Hepatocyte (in vitro differentiated cells): ENCODE data around the gene MXI1. TPM values are rescaled to one million over a fixed set of nuclear protein-coding genes. Genes with fewer than 3 reads are reported as not detected.

Experiments used
- DNase-seq: peaks from one replicate; pipeline ENCODE4 v3.0.0-alpha.2; 2016; ENCODE audit warnings: low spot score
- H2AFZ ChIP-seq: fragments of 200-600 bp; sonication (generic); 2 replicates; pipeline ENCODE4 v1.6.0; 2016; ENCODE audit warnings: antibody characterized with exemption, mild to moderate bottlenecking
- H3K27ac ChIP-seq: fragments of 200-600 bp; sonication (generic); 2 replicates; pipeline ENCODE4 v1.5.1; 2016; ENCODE audit warnings: mild to moderate bottlenecking
- H3K27me3 ChIP-seq: fragments of 200-600 bp; sonication (generic); 2 replicates; pipeline ENCODE4 v1.6.1; 2016
- H3K36me3 ChIP-seq: fragments of 200-600 bp; sonication (generic); replicated peaks from 2 replicates; pipeline ENCODE4 v1.5.1; 2016; ENCODE audit warnings: low read depth; ENCODE audit not compliant: insufficient read depth
- H3K4me1 ChIP-seq: fragments of 200-600 bp; sonication (generic); 2 replicates; pipeline ENCODE4 v1.5.1; 2016; ENCODE audit warnings: mild to moderate bottlenecking, moderate library complexity; ENCODE audit not compliant: insufficient read depth
- H3K4me2 ChIP-seq: fragments of 200-600 bp; sonication (generic); 2 replicates; pipeline ENCODE4 v1.6.0; 2016
- H3K4me3 ChIP-seq: fragments of 200-600 bp; sonication (generic); 2 replicates; pipeline ENCODE4 v1.5.1; 2016; ENCODE audit warnings: mild to moderate bottlenecking
- H3K79me2 ChIP-seq: fragments of 200-600 bp; sonication (generic); 2 replicates; pipeline ENCODE4 v1.6.0; 2017; ENCODE audit warnings: mild to moderate bottlenecking
- H3K9me2 ChIP-seq: fragments of 200-600 bp; sonication (generic); replicated peaks from 2 replicates; pipeline ENCODE4 v1.6.0; 2017; ENCODE audit warnings: mild to moderate bottlenecking; ENCODE audit not compliant: insufficient read depth
- H3K9me3 ChIP-seq: fragments of 200-600 bp; sonication (generic); 2 replicates; pipeline ENCODE4 v1.5.1; 2016; ENCODE audit warnings: low read depth, mild to moderate bottlenecking
- H4K20me1 ChIP-seq: fragments of 200-600 bp; sonication (generic); 2 replicates; pipeline ENCODE4 v1.6.0; 2016; ENCODE audit warnings: mild to moderate bottlenecking; ENCODE audit not compliant: insufficient read depth, poor library complexity, severe bottlenecking
- CTCF ChIP-seq: fragments of 200-600 bp; sonication (generic); IDR thresholded peaks from 2 replicates; pipeline ENCODE4 v1.5.1; 2016; ENCODE audit warnings: antibody characterized with exemption, mild to moderate bottlenecking; ENCODE audit not compliant: poor library complexity
- EZH2 ChIP-seq: fragments of 200-600 bp; sonication (generic); IDR thresholded peaks from 2 replicates; pipeline ENCODE4 v1.6.1; 2016; ENCODE audit warnings: antibody characterized with exemption, mild to moderate bottlenecking, borderline replicate concordance
- EZH2phosphoT487 ChIP-seq: fragments of 200-600 bp; sonication (generic); IDR thresholded peaks from one replicate; pipeline ENCODE4 v1.6.1; 2018; ENCODE audit warnings: antibody characterized with exemption, mild to moderate bottlenecking, low read depth, moderate library complexity; ENCODE audit not compliant: unreplicated experiment, severe bottlenecking
- WGBS: methylation state at CpG from one replicate; pipeline ENCODE4 v1.1.6; 2016; ENCODE audit warnings: low lambda C conversion rate; ENCODE audit errors: missing lambda C conversion rate; 5-methylcytosine and 5-hydroxymethylcytosine counted together
- polyA plus RNA-seq: library from polyadenylated mRNA; unstranded; fragments of >200 nt; fragmentation: Nextera tagmentation; extraction: Ambion mirVana; gene quantifications from 2 replicates; pipeline ENCODE4 v1.2.1, GENCODE V29; 2016
- total RNA-seq: library from RNA; depleted of rRNA; stranded (reverse); fragments of >200 nt; gene quantifications from 2 replicates; pipeline ENCODE4 v1.2.3, GENCODE V29; 2014

MXI1 gene
- total and polyA plus RNA-seq, 2 experiments from 2014 or later = 14.2 to 14.8 TPM

DNA sequence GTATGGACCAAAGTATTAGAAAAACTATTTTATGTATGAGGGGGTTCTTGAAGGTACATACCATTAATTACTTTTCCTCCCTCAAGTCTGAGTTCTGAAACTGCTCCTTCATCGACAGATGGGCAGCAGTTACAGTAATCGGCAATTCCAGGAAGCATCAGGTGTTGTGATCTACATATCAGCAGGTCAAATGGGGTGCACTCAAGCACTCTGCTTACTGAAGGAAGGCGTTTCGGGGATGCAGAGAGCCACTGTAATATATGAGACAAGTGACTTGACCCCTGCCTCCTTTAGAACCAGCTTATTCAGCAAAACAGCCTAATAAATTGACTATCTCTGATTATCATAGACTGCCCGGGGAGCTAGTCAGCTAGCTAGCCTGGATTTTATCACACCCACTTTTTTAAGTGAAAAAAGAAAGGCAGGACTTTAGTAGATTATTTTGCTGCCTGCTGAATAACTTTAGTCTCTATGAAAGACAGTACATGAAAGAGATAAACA is 93.1 kb downstream of the MXI1 start:
- Histone ChIP-seq H3K4me1 (peaks cover 8% of the 10 kb centered on the region), H4K20me1 (peaks cover 38% of the 10 kb centered on the region), H3K27ac (no peak overlapping the region), H2AFZ (no peak overlapping the region), H3K4me2 (no peak overlapping the region), H3K9me3 (no peaks in the 10 kb centered on the region), H3K79me2 (peaks cover 59% of the 10 kb centered on the region), H3K4me3 (no peak overlapping the region), H3K36me3 (peaks cover 3% of the 10 kb centered on the region), H3K9me2 (no peaks in the 10 kb centered on the region), H3K27me3 (no peaks in the 10 kb centered on the region)
- DNase-seq = no peak
- TF ChIP-seq EZH2 (no peak), EZH2phosphoT487 (no peak), CTCF (no peak)
- 63% methylated on average over 5 of the region's 5 CpGs for WGBS

- H3K4me2 ChIP-seq = peak overlapping the region; percentile 82
- DNase-seq = no peak
- peaks cover under 1% of the 10 kb centered on the region for H3K36me3 ChIP-seq
- H2AFZ ChIP-seq = peak overlapping the region; percentile 37
- no peak for TF ChIP-seq EZH2
- no peak for TF ChIP-seq CTCF
- TF ChIP-seq EZH2phosphoT487 = no peak
- H3K9me3 ChIP-seq = no peaks in the 10 kb centered on the region
- WGBS = 7% methylated on average over 4 of the region's 4 CpGs
- H3K27me3 ChIP-seq = no peaks in the 10 kb centered on the region
- peak overlapping the region; percentile 94 for H3K27ac ChIP-seq
- peaks cover 57% of the 10 kb centered on the region for H3K79me2 ChIP-seq
- no peaks in the 10 kb centered on the region for H3K9me2 ChIP-seq
- H3K4me1 ChIP-seq = peaks cover 8% of the 10 kb centered on the region
- peak overlapping the region; percentile 93 for H3K4me3 ChIP-seq
- peaks cover 37% of the 10 kb centered on the region for H4K20me1 ChIP-seq
Measured at GRCh38 chr10:110303681-110304080, 96.3 kb downstream of the MXI1 start.

- H3K27ac ChIP-seq = peak overlapping the region; percentile 94
- peak; percentile 68 for DNase-seq
- peaks cover 8% of the 10 kb centered on the region for H3K4me1 ChIP-seq
- no peaks in the 10 kb centered on the region for H3K9me2 ChIP-seq
- H3K4me3 ChIP-seq = peak overlapping the region; percentile 93
- TF ChIP-seq CTCF = no peak
- no peak for TF ChIP-seq EZH2phosphoT487
- no peak for TF ChIP-seq EZH2
- H4K20me1 ChIP-seq = peaks cover 30% of the 10 kb centered on the region
- no peaks in the 10 kb centered on the region for H3K36me3 ChIP-seq
- H3K4me2 ChIP-seq = peak overlapping the region; percentile 82
- H3K27me3 ChIP-seq = no peaks in the 10 kb centered on the region
- 0% methylated on average over 20 of the region's 42 CpGs for WGBS
- H3K79me2 ChIP-seq = peaks cover 51% of the 10 kb centered on the region
- peak overlapping the region; percentile 37 for H2AFZ ChIP-seq
- H3K9me3 ChIP-seq = no peaks in the 10 kb centered on the region
Measured at GRCh38 chr10:110304394-110304779, 97.0 kb downstream of the MXI1 start.
